Thyroid gland (tissue), 4 donors: Measurements from ENCODE around the gene C12orf42. TPM values are rescaled to one million over a fixed set of nuclear protein-coding genes. Genes with fewer than 3 reads are reported as not detected.

Experiments used
- DNase-seq, 2 donors: peaks; one replicate each; pipeline ENCODE4 v3.0.0-alpha.2; 2019
- H3K27ac ChIP-seq, 3 donors: fragments of 200-600 bp; sonication (generic); 1 replicate in 2 of 3; 2 replicates in 1 of 3; pipeline ENCODE4 v1.5.1; 2016 to 2019; ENCODE audit warnings: mild to moderate bottlenecking in 1 of 3, moderate library complexity in 1 of 3
- H3K27me3 ChIP-seq: fragments of 200-600 bp; sonication (generic); one replicate; pipeline ENCODE4 v1.5.1; 2019
- H3K36me3 ChIP-seq, 2 donors: fragments of 200-600 bp; sonication (generic); one replicate each; pipeline ENCODE4 v1.5.1; 2016 to 2019
- H3K4me1 ChIP-seq, 2 donors: fragments of 200-600 bp; sonication (generic); one replicate each; pipeline ENCODE4 v1.5.1; 2017 to 2019
- H3K4me3 ChIP-seq, 3 donors: fragments of 200-600 bp; sonication (generic); replicated peaks in 1 of 3; 1 replicate in 2 of 3; 2 replicates in 1 of 3; pipeline ENCODE4 v1.5.1; 2016; ENCODE audit warnings: mild to moderate bottlenecking in 1 of 3
- H3K9me3 ChIP-seq: fragments of 200-600 bp; sonication (generic); one replicate; pipeline ENCODE4 v1.5.1; 2017
- CTCF ChIP-seq, 6 experiments: fragments of 200-600 bp in 3 of 6; fragments of 450-650 bp in 3 of 6; sonication (generic) in 3 of 6; IDR thresholded peaks; one replicate each; pipeline ENCODE4 v1.5.1; 2016 to 2019; ENCODE audit warnings: antibody characterized with exemption in 6 of 6, mild to moderate bottlenecking in 2 of 6, inconsistent platforms in 1 of 6, moderate library complexity in 1 of 6
- POLR2A ChIP-seq, 2 donors: fragments of 450-650 bp; IDR thresholded peaks; one replicate each; pipeline ENCODE4 v1.6.1; 2017; ENCODE audit warnings: antibody characterized with exemption in 2 of 2, mild to moderate bottlenecking in 2 of 2, moderate library complexity in 1 of 2
- WGBS, 2 donors: methylation state at CpG; one replicate each; pipeline ENCODE4 v1.1.5; 2017; 5-methylcytosine and 5-hydroxymethylcytosine counted together
- intact Hi-C: fragments of 100-400 bp; cut with DNase I; formaldehyde crosslinking; loops from one replicate; pipeline ENCODE4 v1.15.1; 2023
- total RNA-seq, 4 donors: library from RNA; depleted of rRNA; stranded (reverse); fragments of >200 nt; gene quantifications; one replicate each; pipeline ENCODE4 v1.2.3, GENCODE V29; 2016

C12orf42 gene
- total RNA-seq, 4 donors from 2014 or later: not detected

GRCh38 chr12:103312742-103313354, 182.9 kb downstream of the C12orf42 start:
- TF ChIP-seq POLR2A (IDR thresholded peaks at IDR 0.05) (no peak), CTCF (IDR thresholded peaks at IDR 0.05) (no peak)
- no peak overlapping the region for H3K27ac ChIP-seq
- no peaks in the 10 kb centered on the region for H3K27me3 ChIP-seq
- H3K4me1 ChIP-seq: no peaks in the 10 kb centered on the region
- no peak for DNase-seq
- no peaks in the 10 kb centered on the region for H3K9me3 ChIP-seq
- 82 to 89% methylated on average over 3 of the region's 3 CpGs for WGBS, 2 donors
- H3K4me3 ChIP-seq: no peak overlapping the region
- H3K36me3 ChIP-seq: no peaks in the 10 kb centered on the region
- intact Hi-C loops: no loop called here

DNA sequence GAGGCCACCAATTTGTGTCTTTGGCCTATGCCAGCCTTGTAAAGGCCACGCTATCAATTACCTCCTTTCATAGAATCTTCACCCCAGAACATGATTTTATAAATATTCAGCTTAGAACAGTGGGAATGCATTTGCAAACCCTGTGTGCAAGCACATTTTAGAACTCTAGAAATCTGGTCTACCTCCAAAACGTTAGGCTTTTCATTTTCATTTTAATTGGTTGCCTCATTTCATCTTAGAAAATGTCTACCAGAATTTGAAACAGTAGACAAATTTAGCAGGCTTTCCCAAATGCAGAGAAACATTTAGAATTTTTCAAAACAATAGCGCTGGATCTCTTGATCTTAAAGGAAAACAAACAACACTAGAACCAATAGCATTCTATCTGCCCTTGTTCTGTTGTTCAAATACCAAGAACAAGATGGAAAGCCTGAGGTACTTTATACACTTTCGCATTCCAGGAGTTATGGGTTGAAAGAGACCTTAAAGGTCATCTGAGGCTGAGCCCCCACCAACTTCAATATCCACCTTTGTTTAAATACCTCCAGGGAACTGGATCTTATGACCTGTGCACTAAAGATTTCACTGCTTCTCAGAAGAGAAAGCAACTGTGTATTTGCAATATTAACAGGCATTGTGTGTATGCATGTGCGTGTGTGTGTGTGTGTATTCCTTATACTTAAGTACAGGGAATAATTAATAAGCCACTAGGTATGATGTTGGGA, 185.1 kb downstream of the C12orf42 start:
- Histone ChIP-seq H3K4me1 (no peaks in the 10 kb centered on the region), H3K36me3 (no peaks in the 10 kb centered on the region), H3K27ac (no peak overlapping the region), H3K27me3 (no peaks in the 10 kb centered on the region), H3K4me3 (no peak overlapping the region), H3K9me3 (no peaks in the 10 kb centered on the region)
- intact Hi-C loops: no loop called here
- 74 to 78% methylated on average over 5 of the region's 5 CpGs for WGBS, 2 donors
- DNase-seq: no peak
- TF ChIP-seq POLR2A (IDR thresholded peaks at IDR 0.05): no peak
- no peak for TF ChIP-seq CTCF (IDR thresholded peaks at IDR 0.05)

GRCh38 chr12:103308396-103308795, 187.4 kb downstream of the C12orf42 start:
- Histone ChIP-seq H3K27me3 (no peaks in the 10 kb centered on the region), H3K4me1 (no peaks in the 10 kb centered on the region), H3K4me3 (no peak overlapping the region), H3K9me3 (no peaks in the 10 kb centered on the region), H3K36me3 (no peaks in the 10 kb centered on the region), H3K27ac (no peak overlapping the region)
- 57 to 60% methylated on average over 1 of the region's 1 CpG for WGBS, 2 donors
- DNase-seq: no peak
- TF ChIP-seq CTCF (IDR thresholded peaks at IDR 0.05) (no peak), POLR2A (IDR thresholded peaks at IDR 0.05) (no peak)
- intact Hi-C loops: no loop called here

DNA sequence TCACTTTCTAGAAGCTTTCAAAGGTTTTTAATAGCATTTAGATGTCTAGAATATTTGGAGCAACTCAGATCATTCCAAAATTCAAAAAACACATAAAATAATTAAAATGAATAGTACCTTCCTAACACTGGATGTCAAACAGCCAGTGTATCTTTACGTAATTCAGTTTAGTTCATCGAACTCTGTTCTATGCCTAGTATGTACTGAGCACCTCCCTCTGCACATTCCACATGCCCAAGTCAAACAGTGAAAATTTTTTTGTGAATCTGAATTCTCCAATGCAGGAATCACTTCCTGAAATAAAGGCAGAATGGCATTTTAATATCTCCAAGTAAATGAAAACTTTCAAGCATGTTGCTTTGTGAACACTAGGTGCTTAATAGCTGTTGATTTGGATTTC, 192.3 kb downstream of the C12orf42 start:
- H3K9me3 ChIP-seq: no peaks in the 10 kb centered on the region
- TF ChIP-seq CTCF (IDR thresholded peaks at IDR 0.05): no peak
- no peak for TF ChIP-seq POLR2A (IDR thresholded peaks at IDR 0.05)
- no peaks in the 10 kb centered on the region for H3K4me1 ChIP-seq
- WGBS, 2 donors: 90 to 94% methylated on average over 2 of the region's 2 CpGs
- intact Hi-C loops: no loop called here
- H3K36me3 ChIP-seq: no peaks in the 10 kb centered on the region
- no peak overlapping the region for H3K4me3 ChIP-seq
- H3K27me3 ChIP-seq: peaks cover 3% of the 10 kb centered on the region
- no peak overlapping the region for H3K27ac ChIP-seq
- no peak for DNase-seq
